GM23248 (cell line): ENCODE data around the gene HTT.

Source experiments
- EZH2 ChIP-seq: fragments of 200-600 bp; sonication (generic); IDR thresholded peaks from 2 replicates; pipeline ENCODE4 v1.6.1; 2018; ENCODE audit warnings: antibody characterized with exemption, mild to moderate bottlenecking; ENCODE audit not compliant: insufficient read depth, poor library complexity, severe bottlenecking
- EZH2phosphoT487 ChIP-seq: fragments of 200-600 bp; sonication (generic); IDR thresholded peaks from 2 replicates; pipeline ENCODE4 v1.6.1; 2018; ENCODE audit warnings: antibody characterized with exemption, moderate library complexity, mild to moderate bottlenecking, low read depth; ENCODE audit not compliant: insufficient read depth

DNA sequence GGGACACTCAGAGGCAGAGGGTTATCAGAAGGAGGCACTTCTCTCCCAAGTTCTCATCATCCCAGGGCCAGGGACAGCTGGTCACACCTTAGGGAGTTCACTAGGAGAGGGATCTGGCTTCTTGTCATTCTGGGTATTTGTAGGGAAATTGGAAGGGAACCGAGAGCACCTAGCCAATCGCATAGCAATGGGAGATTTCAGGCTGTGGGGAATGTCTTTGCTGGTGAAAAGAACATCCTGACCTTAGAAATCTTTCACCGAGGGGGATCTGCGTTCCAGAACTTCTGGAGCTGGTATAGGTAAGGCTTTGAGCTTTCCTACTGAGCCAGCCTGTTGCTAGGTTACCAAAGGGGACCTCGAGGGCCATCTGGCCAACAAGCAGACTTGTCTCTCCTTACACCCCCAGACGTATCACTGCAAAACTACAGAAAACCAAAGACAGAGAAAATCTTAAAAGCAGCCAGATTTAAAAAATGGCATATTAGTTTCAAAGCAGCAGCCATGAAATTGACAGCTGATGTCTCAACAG, 6.9 kb upstream of the HTT start:
- no peak for TF ChIP-seq EZH2
- no peak for TF ChIP-seq EZH2phosphoT487
